SIG-M5 (cell line): ENCODE results near the gene KCNJ6.

Experiments
- DNase-seq: peaks from one replicate; lab custom pipeline; 2025; lab: John Stamatoyannopoulos, UW

The KCNJ6 gene

GRCh38 chr21:37863842-37864241 is 52.4 kb downstream of the KCNJ6 start:
- DNase-seq, result no peak

GRCh38 chr21:37862536-37862935 is 53.7 kb downstream of the KCNJ6 start:
- DNase-seq, result peak; percentile 22

DNA sequence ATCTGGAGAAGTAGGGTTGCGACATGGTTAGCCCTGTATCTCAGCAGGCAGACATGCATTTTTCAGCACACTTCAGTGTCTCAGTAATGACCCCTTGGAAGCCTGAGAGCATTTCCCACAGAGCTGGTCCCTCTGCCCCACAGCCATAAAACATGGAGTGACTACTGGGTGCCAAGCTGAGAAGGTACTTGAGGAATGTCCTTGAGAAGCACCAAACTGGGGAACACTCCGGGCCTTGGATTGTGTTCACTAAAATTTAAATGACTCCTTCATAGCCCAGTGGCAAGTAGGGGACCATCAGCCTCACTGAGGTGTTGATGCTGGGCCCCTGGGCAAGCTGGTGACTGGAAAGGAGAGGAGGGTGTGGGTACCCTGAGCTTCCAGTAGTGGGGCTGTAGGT is 54.7 kb downstream of the KCNJ6 start:
- no peak for DNase-seq

DNA sequence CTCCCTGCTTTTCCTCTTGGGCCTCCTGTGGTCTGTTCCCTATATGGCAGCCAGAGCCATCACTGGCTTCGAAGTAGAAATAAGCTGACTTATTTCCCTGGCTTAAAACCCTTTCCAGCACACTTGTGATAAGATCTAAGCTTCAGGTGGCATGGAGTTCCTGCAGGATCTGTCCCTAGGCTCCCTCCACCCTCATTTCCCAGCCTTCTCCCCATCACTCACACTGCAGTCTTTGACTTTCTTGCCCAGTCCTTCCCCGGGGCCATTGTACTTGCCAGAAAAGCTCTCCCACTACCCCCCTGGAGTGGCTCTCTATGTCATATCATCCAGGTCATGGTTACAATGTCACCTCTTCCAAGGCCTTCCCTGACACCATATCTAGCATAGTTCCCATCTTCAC is 55.8 kb downstream of the KCNJ6 start:
- DNase-seq, result no peak

GRCh38 chr21:37855647-37856625 is 60.3 kb downstream of the KCNJ6 start:
- no peak for DNase-seq

GRCh38 chr21:37855271-37855646 is 61.0 kb downstream of the KCNJ6 start:
- DNase-seq, result no peak

DNA sequence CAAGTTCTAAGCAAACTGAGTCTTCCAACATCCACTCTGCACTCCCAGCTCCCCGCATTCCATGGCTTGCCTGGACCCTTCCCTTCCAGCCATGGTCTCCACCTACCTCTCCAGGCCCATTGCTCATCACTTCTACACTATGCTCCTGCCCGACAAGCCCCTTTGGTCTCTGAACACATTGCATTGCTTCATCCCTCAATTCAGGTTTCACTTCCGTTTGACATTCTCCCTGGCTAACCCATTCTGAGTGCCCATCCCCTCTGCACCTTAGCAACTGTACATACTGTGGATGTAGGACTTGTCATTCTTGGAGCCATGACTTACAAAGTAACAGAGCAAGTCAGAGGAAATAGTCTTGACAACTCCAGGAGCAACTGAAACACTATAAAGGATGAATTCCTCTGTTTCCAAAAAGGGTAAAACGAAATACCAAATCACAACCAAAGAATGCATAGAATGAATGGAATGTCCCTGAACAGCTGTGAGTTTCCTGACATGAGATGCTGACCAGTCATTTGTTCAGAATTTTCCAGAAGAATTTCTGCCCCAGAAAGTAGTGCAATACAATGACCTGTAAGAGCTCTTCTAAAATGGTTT is 66.7 kb downstream of the KCNJ6 start:
- DNase-seq, result no peak

GRCh38 chr21:37848721-37849490 is 67.4 kb downstream of the KCNJ6 start:
- DNase-seq, result no peak

DNA sequence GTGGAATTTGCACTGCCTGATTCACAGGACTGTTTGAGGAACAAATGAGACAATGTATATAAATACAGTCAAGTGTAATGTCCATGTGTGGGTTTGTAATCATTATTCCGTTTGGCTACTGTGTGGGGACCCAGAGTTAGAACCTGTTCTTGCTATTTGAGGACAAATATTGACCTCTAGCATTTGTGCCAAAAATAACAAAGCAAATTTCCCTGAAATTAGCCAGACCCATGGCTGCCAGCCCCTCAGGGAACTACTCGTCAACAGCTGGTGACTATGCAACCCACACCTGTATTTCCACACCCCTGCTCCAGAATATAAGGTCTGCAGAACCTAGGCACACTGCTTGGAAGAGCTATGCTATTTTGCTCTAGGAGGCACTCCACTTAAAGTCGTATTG is 70.7 kb downstream of the KCNJ6 start:
- DNase-seq, result no peak

DNA sequence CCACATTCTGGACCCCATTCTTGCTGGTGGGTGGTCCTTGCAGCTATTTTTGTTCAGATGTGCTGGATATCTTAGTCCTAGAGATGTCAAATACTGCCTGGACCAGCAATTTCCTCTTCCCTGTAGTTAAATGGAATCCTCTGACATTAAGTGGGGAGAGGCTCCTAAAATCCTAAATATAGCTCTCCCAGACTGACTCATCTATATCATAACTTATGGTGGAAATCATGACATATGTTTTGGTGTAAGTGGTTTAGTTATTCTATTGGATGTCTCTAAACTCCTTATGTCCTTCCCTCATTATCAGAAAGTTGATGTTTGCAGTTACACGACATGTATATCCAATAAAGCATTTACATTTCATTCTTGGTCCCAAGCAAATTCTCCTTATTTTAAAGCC is 73.1 kb downstream of the KCNJ6 start:
- no peak for DNase-seq

DNA sequence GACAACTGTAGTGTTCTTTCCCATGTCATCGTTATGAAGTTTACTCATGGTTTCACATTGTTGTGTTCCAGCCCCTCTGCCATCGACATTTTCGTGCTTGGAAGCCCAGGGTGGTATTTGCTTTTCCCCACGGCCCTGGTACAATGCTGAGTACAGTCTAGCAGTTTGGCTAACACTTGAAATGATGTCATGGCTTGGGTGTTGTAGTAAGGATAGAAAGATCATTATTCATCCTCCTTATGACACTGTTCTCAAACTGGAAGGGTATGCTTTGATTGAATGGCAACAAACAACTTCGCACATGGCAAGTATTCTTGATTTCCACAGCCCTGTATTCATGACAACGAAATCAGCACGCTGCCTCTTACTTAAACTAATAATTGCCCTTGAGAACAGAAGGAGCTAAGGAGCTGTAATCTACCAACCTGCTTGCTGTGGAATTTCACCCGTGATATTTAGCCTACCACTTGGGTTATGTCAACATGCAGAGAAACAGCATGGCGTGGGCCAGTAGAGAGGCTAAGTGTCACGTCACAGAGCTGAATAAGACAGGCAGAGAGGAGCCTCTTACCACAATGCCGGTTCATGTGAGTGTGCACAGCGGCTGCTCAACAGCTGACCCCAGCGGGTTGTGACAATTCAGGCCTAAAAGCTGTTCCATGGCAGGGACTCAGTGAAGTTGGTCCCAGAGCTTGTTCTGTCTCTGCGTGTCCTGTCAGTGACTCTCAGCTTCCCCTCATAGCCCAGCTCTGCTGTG is 73.9 kb downstream of the KCNJ6 start:
- DNase-seq, result no peak

GRCh38 chr21:37837381-37837780 is 78.9 kb downstream of the KCNJ6 start:
- DNase-seq, result no peak

GRCh38 chr21:37835481-37835880 is 80.8 kb downstream of the KCNJ6 start:
- no peak for DNase-seq

GRCh38 chr21:37833301-37833700 is 83.0 kb downstream of the KCNJ6 start:
- no peak for DNase-seq

DNA sequence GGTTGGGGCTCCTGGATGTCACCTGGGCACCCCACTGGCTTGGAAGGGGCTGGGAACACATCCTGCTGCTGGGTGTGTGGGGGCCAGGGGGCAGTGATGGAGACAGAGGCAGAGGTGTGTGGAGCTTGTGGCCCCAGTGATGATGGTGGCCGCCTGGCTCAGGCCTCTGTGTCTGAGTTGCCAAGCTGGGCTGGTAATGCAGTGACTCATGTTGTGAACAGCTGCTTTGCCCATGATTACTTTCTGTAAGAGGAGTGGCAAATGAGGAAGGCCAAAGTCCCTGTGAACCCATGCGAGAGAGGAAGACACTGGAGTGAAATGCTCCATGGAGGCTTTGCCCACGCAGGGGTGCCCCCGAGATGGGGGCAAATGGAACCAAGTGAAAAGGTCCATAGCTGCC is 86.8 kb downstream of the KCNJ6 start:
- no peak for DNase-seq

GRCh38 chr21:37828991-37829390 is 87.3 kb downstream of the KCNJ6 start:
- no peak for DNase-seq

DNA sequence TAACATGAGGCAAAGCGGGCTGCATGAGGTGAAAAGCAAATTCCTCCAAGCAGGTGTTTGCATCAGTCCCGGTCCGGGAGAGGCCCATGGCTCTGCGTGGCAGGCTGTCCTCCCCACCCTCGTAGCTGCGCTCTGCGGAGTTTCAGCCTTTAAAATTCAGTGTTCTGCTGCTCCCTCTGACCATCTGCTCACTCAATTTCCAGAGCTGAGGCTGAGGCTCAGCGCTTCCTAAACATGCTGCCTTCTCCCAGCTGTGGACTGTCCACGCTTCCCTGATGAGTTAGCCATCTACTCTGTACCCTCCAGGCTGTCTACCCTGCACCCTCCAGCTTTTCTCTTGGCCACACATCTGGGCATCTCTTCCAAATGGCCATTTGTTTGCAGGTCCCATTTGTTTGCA is 87.7 kb downstream of the KCNJ6 start:
- DNase-seq, result no peak

DNA sequence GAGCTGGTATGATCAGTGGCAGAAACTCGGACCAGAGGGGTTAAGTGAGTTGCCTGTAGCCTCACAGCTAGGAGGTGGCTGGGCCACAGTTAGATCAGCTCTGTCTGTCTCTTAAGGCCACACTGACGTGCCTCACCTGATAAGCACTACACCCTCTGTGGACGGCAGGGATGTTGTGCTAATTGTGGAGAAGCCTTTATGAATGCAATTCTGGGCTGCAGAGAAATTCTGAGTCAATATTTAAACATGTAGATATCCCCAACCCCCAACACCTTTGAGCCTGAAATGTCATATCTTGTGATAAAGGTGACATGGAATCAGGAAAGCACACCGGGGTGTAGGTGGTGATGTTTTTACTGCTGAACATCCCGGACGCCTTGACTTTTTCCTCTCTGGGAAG is 88.3 kb downstream of the KCNJ6 start:
- no peak for DNase-seq

- DNase-seq, result no peak
These were observed 94.3 kb downstream of the KCNJ6 start for GRCh38 chr21:37821786-37822450.

GRCh38 chr21:37821092-37821491 is 95.2 kb downstream of the KCNJ6 start:
- DNase-seq, result no peak

DNA sequence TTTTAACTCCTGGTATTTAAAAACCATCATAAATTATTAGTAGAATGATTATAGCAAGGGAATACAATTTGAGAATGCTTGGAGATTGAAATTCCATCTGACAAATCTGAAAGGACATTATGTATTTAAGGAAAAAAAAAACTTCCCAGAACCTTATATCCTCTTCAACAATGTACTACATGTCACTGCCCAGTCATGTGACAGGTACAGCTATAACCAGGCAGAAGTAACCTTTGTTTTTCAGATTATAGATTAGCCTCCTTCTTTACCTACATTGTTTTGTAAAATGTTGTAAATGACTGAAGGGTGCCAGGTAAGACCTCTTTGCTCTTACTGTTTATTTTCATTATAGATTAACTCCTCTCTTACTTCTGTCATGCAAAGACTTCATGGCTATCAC is 96.9 kb downstream of the KCNJ6 start:
- no peak for DNase-seq

- DNase-seq, result no peak
These were observed 99.0 kb downstream of the KCNJ6 start for GRCh38 chr21:37817242-37817641.
